Pancreas (tissue), 10 donors: ENCODE data around the gene RGS3. TPM values are rescaled to one million over a fixed set of nuclear protein-coding genes. Genes with fewer than 3 reads are reported as not detected.
A peak's percentile ranks its signal among the peaks of the same experiment; 100 is the strongest.

Source experiments
- ATAC-seq, 4 donors: fragments of 200-7000 bp; cut with Tn5 transposase; one replicate each; pipeline versions ENCODE4 v1.8.0 to v1.9.1; 2020; ENCODE audit warnings: mild to moderate bottlenecking in 4 of 4, moderate library complexity in 4 of 4
- DNase-seq, 6 donors: peaks; one replicate each; pipeline ENCODE4 v3.0.0-alpha.2; 2020
- FAIRE-seq: peaks from 2 replicates; lab custom pipeline; 2012; peaks lifted over from hg19 to GRCh38; lab: Jason Lieb, UNC
- H3K27ac ChIP-seq, 4 donors: fragments of 200-600 bp; sonication (generic); 1 replicate in 3 of 4; 2 replicates in 1 of 4; pipeline versions ENCODE4 v1.5.0 to v1.8.0; 2020
- H3K27me3 ChIP-seq, 4 donors: fragments of 200-600 bp; one replicate each; pipeline ENCODE4 v1.8.0; 2021
- H3K36me3 ChIP-seq, 3 donors: fragments of 200-600 bp; sonication (generic) in 1 of 3; one replicate each; pipeline versions ENCODE4 v1.5.0 to v1.8.0; 2020 to 2021
- H3K4me1 ChIP-seq, 3 donors: fragments of 200-600 bp; one replicate each; pipeline ENCODE4 v1.8.0; 2021
- H3K4me3 ChIP-seq, 4 donors: fragments of 200-600 bp; sonication (generic) in 2 of 4; one replicate each; pipeline versions ENCODE4 v1.5.0 to v1.8.0; 2020 to 2021
- H3K9me3 ChIP-seq, 4 donors: fragments of 200-600 bp; one replicate each; pipeline ENCODE4 v1.8.0; 2021
- WGBS, 2 donors: extraction: QIAGEN DNeasy Blood & Tissue Kit; methylation state at CpG; one replicate each; pipeline ENCODE4 v1.1.7; 2013; 5-methylcytosine and 5-hydroxymethylcytosine counted together
- intact Hi-C, 3 donors: fragments of 100-400 bp; cut with DNase I; formaldehyde crosslinking; loops; one replicate each; pipeline versions ENCODE4 v1.11.1 to v1.14.2; 2022
- polyA plus RNA-seq, 2 donors: library from polyadenylated mRNA; stranded (reverse); fragments of 200-250 nt; gene quantifications; one replicate each; pipeline ENCODE4 v1.2.3, GENCODE V29; 2013
- total RNA-seq, 6 donors: library from RNA; stranded (reverse); fragmentation: NEBNext Ultra II Directional in 4 of 6; extraction: Animal tissue kit (Norgen Biotek cat#: 25700) in 4 of 6; gene quantifications; one replicate each; pipeline versions ENCODE4 v1.2.1 to v1.2.4, GENCODE V29; 2021 to 2023
- TF ChIP-seq, protein P1 (sequence below), 4 donors: fragments of 200-600 bp; sonication (generic) in 3 of 4; IDR thresholded peaks; one replicate each; pipeline versions ENCODE4 v1.5.0 to v1.8.0; 2021; ENCODE audit warnings: antibody characterized with exemption in 4 of 4
- donor health status: healthy with polysubstance abuse.
- donor health status: DM: no; HTN: no; CAD: no; lungs with moderate emphysema.
- donor health status: DM: no; HTN: no; CAD: no.
- donor health status: control.
- donor health status: control.
- donor health status: Bipolar disorder and iron deficiency.
- donor health status: DM: yes; HTN: yes; CAD: no.
- donor health status: DM: no; HTN: no; CAD: no.
- donor health status: DM: no; HTN: no; CAD: no.
- donor health status: DM: yes; HTN: yes; CAD: no.

Gene RGS3
- total and polyA plus RNA-seq, 8 donors = 18.3 to 55.3 (median 32.6) TPM

DNA sequence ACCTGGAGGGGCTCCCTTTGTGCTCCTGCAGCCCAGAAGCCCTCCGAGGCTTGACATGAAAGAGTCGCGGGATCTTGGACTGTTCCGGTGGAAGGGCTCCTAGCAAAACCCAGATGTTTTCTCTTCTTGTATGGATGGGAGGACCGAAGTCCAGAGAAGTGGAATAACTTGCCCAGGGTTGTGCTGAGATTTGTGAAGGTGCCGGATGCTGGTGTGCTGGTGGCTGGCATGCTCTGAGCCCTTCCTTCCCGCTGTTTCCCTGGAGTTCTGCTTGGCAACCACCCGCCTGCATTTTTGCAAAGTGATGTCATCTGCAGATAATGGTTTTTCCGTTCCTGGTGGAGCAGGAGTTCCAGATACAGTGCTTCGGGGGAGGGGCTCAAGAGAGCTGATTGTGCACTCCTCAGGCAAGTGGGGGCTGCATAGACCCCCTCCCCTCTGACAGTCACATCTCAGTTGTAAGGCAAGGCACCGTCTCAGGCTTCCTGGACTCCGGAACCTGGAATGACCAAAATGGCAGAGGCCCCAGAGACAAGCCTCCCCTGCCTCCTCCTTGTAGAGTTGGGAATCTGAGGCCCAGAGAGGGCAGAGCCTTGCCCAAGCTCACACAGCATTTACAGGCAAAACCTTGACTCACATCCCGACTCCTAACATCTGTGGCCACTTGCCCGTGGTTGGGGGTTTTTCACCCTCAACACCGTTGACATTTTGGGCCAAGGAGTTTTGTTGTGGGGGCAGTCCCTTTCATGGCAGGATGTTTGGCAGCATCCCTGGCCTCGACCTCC lies 157.0 kb downstream of the RGS3 start:
- intact Hi-C loops = no loop called here
- H3K4me1 ChIP-seq = peaks cover 4 to 12% (median 10%) of the 10 kb centered on the region in 3 donors
- 35 to 37% methylated on average over 16 of the region's 16 CpGs for WGBS, 2 donors
- FAIRE-seq (no peak), ATAC-seq (peak; percentile 85 to 90 (median 88)), DNase-seq (peak in 5 of 6 donors; percentile 68 to 82 (median 80))
- peak overlapping the region in 1 of 4 donors; percentile 19 for H3K4me3 ChIP-seq
- peak overlapping the region; percentile 70 to 87 (median 83) for H3K27ac ChIP-seq
- TF ChIP-seq, protein P1, sequence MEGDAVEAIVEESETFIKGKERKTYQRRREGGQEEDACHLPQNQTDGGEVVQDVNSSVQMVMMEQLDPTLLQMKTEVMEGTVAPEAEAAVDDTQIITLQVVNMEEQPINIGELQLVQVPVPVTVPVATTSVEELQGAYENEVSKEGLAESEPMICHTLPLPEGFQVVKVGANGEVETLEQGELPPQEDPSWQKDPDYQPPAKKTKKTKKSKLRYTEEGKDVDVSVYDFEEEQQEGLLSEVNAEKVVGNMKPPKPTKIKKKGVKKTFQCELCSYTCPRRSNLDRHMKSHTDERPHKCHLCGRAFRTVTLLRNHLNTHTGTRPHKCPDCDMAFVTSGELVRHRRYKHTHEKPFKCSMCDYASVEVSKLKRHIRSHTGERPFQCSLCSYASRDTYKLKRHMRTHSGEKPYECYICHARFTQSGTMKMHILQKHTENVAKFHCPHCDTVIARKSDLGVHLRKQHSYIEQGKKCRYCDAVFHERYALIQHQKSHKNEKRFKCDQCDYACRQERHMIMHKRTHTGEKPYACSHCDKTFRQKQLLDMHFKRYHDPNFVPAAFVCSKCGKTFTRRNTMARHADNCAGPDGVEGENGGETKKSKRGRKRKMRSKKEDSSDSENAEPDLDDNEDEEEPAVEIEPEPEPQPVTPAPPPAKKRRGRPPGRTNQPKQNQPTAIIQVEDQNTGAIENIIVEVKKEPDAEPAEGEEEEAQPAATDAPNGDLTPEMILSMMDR (IDR thresholded peaks at IDR 0.05) = no peak
- no peaks in the 10 kb centered on the region for H3K27me3 ChIP-seq
- H3K36me3 ChIP-seq = no peaks in the 10 kb centered on the region
- H3K9me3 ChIP-seq = no peaks in the 10 kb centered on the region

DNA sequence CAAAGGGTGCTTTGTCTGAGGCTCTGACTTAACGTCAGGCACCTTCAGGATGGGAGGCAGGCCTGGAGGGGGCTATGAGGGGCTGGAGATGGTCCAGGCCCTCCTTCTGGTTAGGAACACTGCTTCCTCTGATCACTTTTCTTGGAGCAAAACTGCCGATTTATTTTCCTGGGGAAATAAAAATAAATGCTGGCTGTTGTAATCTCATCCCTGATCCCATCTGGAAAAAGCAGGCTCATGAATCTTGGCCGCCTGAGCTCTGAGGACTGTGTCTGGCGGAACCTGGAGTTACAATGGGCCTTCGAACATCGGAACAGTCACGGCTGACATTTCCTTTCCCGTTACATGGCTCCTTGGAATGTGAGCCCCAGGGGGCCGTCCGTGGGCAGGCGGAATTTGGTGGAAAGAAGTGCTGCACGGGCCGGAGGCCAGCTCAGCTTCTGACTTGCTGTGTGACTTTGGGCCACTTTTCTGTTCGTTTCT lies 157.8 kb downstream of the RGS3 start:
- peak overlapping the region; percentile 70 to 87 (median 83) for H3K27ac ChIP-seq
- intact Hi-C loops = no loop called here
- no peaks in the 10 kb centered on the region for H3K27me3 ChIP-seq
- H3K9me3 ChIP-seq = no peaks in the 10 kb centered on the region
- peaks cover 4 to 12% (median 10%) of the 10 kb centered on the region in 3 donors for H3K4me1 ChIP-seq
- ATAC-seq = peak in 2 of 4 donors; percentile 13 to 15
- H3K4me3 ChIP-seq = no peak overlapping the region
- no peak for FAIRE-seq
- TF ChIP-seq, protein P1 (IDR thresholded peaks at IDR 0.05) = no peak
- 57 to 65% methylated on average over 14 of the region's 14 CpGs for WGBS, 2 donors
- peak in 4 of 6 donors; percentile 19 to 52 (median 45) for DNase-seq
- H3K36me3 ChIP-seq = no peaks in the 10 kb centered on the region

DNA sequence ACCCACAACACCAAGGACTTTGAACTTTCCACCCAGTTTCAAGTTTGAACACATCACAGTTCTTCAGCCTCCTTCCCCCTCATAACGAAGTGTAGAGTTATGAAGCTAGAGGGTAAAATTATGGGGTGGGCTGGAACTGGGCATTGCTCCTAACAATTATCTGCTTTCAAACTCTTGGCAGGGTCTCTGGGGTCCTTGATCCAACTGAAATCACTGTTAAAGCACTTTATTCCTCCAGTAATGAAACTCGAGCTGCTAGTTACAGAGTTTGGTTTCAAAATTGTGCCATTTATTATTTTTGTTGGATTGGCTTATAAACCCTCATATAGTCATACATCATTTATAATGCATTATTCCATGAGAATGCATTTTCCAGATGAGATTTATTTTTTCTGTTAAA lies 158.5 kb downstream of the RGS3 start:
- WGBS, 2 donors = 77 to 82% methylated on average over 2 of the region's 2 CpGs
- Histone ChIP-seq H3K36me3 (no peaks in the 10 kb centered on the region), H3K4me1 (peaks cover 4 to 12% (median 10%) of the 10 kb centered on the region in 3 donors), H3K4me3 (no peak overlapping the region), H3K27ac (peak overlapping the region in 3 of 4 donors; percentile 19 to 87 (median 86)), H3K9me3 (no peaks in the 10 kb centered on the region), H3K27me3 (no peaks in the 10 kb centered on the region)
- intact Hi-C loops = no loop called here
- ATAC-seq = no peak
- no peak for FAIRE-seq
- TF ChIP-seq, protein P1 (IDR thresholded peaks at IDR 0.05) = no peak
- DNase-seq = peak in 1 of 6 donors; percentile 4

DNA sequence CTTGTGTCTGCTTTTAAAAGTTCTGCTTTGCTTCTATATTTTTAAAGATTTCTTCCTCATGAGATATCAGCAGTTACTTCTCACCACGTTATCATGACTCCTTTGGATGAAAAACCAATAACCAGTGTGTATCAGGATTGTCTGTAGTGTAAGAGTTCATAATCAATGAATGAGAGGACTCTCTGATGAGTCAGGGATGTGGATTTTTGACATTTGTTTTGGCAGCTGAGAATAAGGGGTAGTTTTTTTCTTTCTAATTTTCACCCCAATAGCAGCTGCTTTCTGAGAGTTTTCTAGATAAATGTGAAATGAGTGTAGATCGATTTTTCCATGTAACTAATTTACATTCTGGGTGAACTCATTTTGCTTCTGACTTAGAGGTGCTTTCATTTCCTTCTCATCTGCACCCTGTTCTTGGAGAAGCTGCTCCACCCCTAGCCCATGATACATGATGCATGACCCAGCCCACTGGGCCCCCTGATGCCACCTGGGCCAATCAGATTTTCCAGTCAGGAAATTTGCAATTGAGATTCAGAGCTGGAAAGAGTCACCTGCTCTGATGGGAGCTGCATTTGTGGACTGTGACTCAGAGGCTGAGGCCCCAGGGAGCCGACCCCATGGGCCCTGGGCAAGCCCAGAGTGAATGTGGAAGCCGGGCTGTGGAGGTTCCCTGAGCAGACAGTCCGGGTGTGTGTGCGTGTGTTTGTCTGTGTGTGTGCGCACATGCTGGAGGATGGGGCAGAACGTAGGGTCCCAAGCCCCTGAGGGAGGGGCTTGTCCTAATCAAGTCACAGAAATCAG lies 159.3 kb downstream of the RGS3 start:
- DNase-seq = peak in 4 of 6 donors; percentile 30 to 62 (median 46)

More for the DNA sequence above, 159.3 kb downstream of the RGS3 start:
- no peaks in the 10 kb centered on the region for H3K9me3 ChIP-seq
- no peak overlapping the region for H3K4me3 ChIP-seq
- FAIRE-seq = no peak
- H3K36me3 ChIP-seq = no peaks in the 10 kb centered on the region
- intact Hi-C loops = no loop called here
- no peaks in the 10 kb centered on the region for H3K27me3 ChIP-seq
- TF ChIP-seq, protein P1 (IDR thresholded peaks at IDR 0.05) = no peak
- peak overlapping the region; percentile 26 to 87 (median 58) for H3K27ac ChIP-seq
- peak; percentile 26 to 44 (median 40) for ATAC-seq
- WGBS, 2 donors = 61 to 66% methylated on average over 8 of the region's 8 CpGs
- peaks cover 4 to 12% (median 10%) of the 10 kb centered on the region in 3 donors for H3K4me1 ChIP-seq
